Right cardiac atrium (tissue), 5 donors: ENCODE results near the gene COL15A1. TPM values are rescaled to one million over a fixed set of nuclear protein-coding genes. Genes with fewer than 3 reads are reported as not detected.

Experiments
- ATAC-seq, 2 donors: fragments of 200-7000 bp; cut with Tn5 transposase; one replicate each; pipeline versions ENCODE4 v1.8.0 to v1.9.1; 2020; ENCODE audit warnings: moderate library complexity in 2 of 2, mild to moderate bottlenecking in 1 of 2
- DNase-seq, 3 donors: peaks; one replicate each; pipeline ENCODE4 v3.0.0-alpha.2; 2020
- H3K27ac ChIP-seq: one replicate; pipeline ENCODE4 v1.5.1; 2013; ENCODE audit warnings: mild to moderate bottlenecking, low read length, control low read depth, moderate library complexity
- H3K27me3 ChIP-seq: one replicate; pipeline ENCODE4 v1.6.1; 2013; ENCODE audit not compliant: control insufficient read depth, insufficient read depth
- H3K4me1 ChIP-seq: one replicate; pipeline ENCODE4 v1.6.1; 2013; ENCODE audit warnings: low read length; ENCODE audit not compliant: control insufficient read depth, insufficient read depth
- H3K4me3 ChIP-seq: one replicate; pipeline ENCODE4 v1.5.1; 2013; ENCODE audit warnings: low read length, control low read depth
- H3K9me3 ChIP-seq: one replicate; pipeline ENCODE4 v1.6.1; 2013; ENCODE audit warnings: low read length; ENCODE audit not compliant: control insufficient read depth
- WGBS: extraction: QIAGEN DNeasy Blood & Tissue Kit; methylation state at CpG from one replicate; pipeline ENCODE4 v1.1.7; 2013; 5-methylcytosine and 5-hydroxymethylcytosine counted together
- intact Hi-C, 4 donors: fragments of 100-400 bp; cut with DNase I; formaldehyde crosslinking; loops; one replicate each; pipeline versions ENCODE4 v1.11.0 to v1.14.0; 2022 to 2023
- polyA plus RNA-seq: library from polyadenylated mRNA; stranded (reverse); fragments of 200-250 nt; gene quantifications from one replicate; pipeline ENCODE4 v1.2.3, GENCODE V29; 2013
- total RNA-seq, 4 donors: library from RNA; stranded (reverse); fragmentation: NEBNext Ultra II Directional; extraction: Animal tissue kit (Norgen Biotek cat#: 25700); gene quantifications; one replicate each; pipeline ENCODE4 v1.2.1, GENCODE V29; 2021
- donor health status: healthy with polysubstance abuse.
- donor health status: DM: no; HTN: yes; CAD: no.
- donor health status: DM: no; HTN: no; CAD: no.
- donor health status: DM: no; HTN: yes; CAD: no; lungs with severe emphysema.
- donor health status: DM: yes; HTN: yes; CAD: no.

Gene COL15A1
- total and polyA plus RNA-seq, 5 donors: 22.5 to 87.1 (median 61.2) TPM

DNA sequence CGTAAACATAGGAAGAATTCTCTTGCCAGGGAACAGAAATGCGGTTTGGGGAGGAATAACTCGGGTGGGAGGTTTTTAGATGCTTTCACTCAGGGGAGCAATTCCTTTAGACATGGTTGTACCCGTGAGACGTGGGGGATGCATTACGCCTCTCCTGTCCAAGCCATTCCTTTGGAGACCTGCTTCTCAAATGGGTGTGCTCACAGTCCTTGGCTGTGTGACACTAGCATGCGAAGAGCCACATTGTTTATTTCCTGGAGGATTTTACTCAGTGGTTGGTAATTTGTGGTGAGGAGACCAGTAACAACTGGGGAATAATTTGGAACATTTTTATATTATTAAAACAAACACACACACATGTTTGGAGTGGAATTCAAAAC is 18.5 kb downstream of the COL15A1 start:
- Histone ChIP-seq H3K27me3 (no peaks in the 10 kb centered on the region), H3K27ac (peak overlapping the region; percentile 48), H3K4me3 (no peak overlapping the region), H3K9me3 (no peaks in the 10 kb centered on the region), H3K4me1 (peaks cover 28% of the 10 kb centered on the region)
- ATAC-seq: peak in 1 of 2 donors; percentile 5
- intact Hi-C loops: no loop called here
- DNase-seq: no peak
- 44% methylated on average over 7 of the region's 7 CpGs for WGBS

DNA sequence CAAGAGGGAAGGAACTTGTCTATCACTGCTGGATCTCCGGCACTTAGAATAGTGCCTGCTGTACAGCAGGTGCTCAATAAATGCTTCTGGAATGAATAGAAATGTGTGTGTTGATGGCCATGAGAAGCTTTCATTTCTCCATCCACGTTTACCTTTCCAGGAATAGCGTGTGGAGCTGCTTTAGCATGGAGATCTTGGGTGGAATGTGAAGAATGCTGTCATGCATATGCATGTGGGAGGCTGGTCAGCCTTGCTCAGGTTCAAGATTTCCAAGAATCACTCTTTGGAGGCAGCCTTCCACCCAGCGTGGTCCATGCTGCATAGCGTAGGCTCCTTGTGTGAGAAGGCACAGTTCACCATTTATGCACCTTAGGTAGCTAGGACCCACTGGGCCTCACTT is 19.2 kb downstream of the COL15A1 start:
- no peak overlapping the region for H3K27ac ChIP-seq
- no peaks in the 10 kb centered on the region for H3K27me3 ChIP-seq
- no peak for ATAC-seq
- peaks cover 30% of the 10 kb centered on the region for H3K4me1 ChIP-seq
- intact Hi-C loops: no loop called here
- no peaks in the 10 kb centered on the region for H3K9me3 ChIP-seq
- DNase-seq: no peak
- H3K4me3 ChIP-seq: no peak overlapping the region
- WGBS: 75% methylated on average over 5 of the region's 5 CpGs

DNA sequence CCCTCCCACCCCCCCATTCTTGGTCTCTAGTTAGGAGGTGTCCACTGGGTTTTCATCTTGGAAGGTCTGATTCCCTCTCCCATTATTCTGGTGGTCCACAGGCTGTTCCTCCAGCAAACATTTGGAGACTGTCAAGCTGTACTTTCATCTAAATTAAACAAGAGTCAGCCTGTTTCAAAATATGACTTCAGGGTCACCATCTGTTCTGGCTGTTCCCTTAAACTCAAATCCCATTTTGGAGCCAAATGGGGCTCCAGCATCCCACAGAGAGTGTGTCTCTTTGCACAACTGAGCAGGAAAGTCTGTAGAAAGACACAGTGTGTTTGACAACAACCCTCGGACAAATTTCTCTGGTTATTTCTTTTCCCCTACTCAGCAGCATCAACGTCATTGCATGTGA is 20.5 kb downstream of the COL15A1 start:
- Histone ChIP-seq H3K27ac (peak overlapping the region; percentile 40), H3K9me3 (no peaks in the 10 kb centered on the region), H3K4me1 (peaks cover 28% of the 10 kb centered on the region), H3K27me3 (no peaks in the 10 kb centered on the region), H3K4me3 (no peak overlapping the region)
- DNase-seq (no peak), ATAC-seq (peak in 1 of 2 donors; percentile 18)
- intact Hi-C loops: no loop called here
- WGBS: 59% methylated on average over 2 of the region's 2 CpGs

DNA sequence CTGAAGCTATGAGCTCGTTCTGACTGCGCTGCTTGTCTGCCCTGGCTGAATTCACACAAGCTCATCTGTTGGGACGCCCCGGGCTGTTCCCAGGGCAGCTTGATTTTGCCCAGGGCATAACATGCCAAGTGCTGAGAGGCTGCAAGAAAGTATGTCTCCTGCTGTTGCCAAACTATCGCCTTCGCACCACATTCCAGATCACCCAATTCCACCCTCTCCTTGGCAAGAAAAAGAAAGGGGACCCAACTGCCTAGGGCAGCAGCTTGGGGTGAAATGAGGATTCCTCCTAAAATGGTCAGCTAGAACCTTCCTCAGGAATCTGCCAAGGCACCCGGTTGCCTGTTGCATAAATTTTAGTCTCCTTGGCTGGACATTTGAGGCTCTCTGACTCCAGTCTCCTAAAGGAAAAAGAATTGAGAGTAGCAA is 21.2 kb downstream of the COL15A1 start:
- Histone ChIP-seq H3K9me3 (no peaks in the 10 kb centered on the region), H3K4me1 (peaks cover 24% of the 10 kb centered on the region), H3K4me3 (no peak overlapping the region), H3K27me3 (no peaks in the 10 kb centered on the region), H3K27ac (peak overlapping the region; percentile 40)
- DNase-seq (peak in 1 of 3 donors; percentile 68), ATAC-seq (peak; percentile 22 to 50)
- WGBS: 51% methylated on average over 7 of the region's 7 CpGs
- intact Hi-C loops: no loop called here

DNA sequence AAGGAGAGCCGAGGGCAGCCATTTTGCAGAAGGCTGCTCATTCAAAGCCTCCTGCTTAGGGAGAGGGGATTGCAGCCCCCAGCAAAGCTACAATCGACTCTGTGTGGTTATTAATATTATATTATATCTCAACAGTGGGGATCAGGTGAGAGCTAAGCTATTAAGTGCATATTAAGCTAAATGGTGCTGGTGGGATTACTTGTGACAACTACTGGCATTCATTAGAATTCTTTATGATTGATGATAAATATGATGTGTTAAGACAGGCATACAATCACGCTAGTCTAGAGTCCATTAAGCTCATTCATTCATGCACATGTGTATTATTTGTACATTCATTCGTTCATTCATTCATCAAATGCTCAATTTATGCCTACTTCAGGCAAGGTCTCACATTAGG is 23.0 kb downstream of the COL15A1 start:
- ATAC-seq: no peak
- Histone ChIP-seq H3K4me3 (no peak overlapping the region), H3K27me3 (no peaks in the 10 kb centered on the region), H3K4me1 (peaks cover 16% of the 10 kb centered on the region), H3K27ac (no peak overlapping the region), H3K9me3 (no peaks in the 10 kb centered on the region)
- no peak for DNase-seq
- WGBS: 88% methylated on average over 4 of the region's 4 CpGs
- intact Hi-C loops: no loop called here

DNA sequence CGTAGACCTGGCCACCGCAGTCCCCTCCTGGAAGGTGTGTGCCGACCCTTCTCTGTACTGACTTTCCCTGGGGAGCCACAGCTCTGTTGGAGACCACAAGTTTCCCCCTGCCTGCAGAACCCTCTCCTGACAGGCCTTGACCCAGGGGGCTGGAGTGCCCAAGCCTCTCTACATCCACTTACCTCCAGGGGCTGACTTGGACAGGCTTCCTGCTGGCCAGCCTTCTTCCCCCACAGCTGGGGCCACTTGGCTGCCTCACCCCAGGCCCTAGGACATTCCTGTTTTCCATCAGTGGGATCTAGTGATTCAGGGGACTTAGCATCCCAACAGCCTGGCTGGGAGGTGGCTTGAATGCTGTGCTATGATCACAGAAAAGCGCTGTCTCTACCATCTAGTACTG is 23.6 kb downstream of the COL15A1 start:
- H3K27ac ChIP-seq: no peak overlapping the region
- no peak for DNase-seq

DNA sequence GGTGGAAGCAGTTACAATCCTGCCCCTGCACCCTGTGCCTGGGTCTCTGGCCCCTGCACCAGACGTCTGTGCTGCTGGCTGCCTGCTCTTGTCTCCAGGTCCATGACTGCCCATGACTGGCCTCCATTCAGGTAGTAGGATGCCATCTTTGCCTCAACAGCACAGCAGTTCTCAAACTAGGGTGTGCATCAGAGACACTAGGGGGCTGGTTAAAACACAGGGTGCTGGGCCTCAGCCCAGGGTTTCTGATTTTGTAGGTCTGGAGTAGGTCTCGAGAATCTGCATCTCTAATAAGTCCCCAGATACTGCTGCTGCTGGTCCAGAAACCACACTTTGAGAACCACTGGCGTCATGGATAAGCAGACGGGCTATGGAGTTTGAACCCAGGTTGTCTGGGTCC is 24.0 kb downstream of the COL15A1 start:
- intact Hi-C loops: no loop called here
- Histone ChIP-seq H3K27me3 (no peaks in the 10 kb centered on the region), H3K4me1 (peaks cover 16% of the 10 kb centered on the region), H3K9me3 (no peaks in the 10 kb centered on the region), H3K4me3 (no peak overlapping the region), H3K27ac (no peak overlapping the region)
- 83% methylated on average over 4 of the region's 4 CpGs for WGBS
- ATAC-seq (no peak), DNase-seq (no peak)

More for the DNA sequence above, 23.6 kb downstream of the COL15A1 start:
- H3K4me1 ChIP-seq: peaks cover 14% of the 10 kb centered on the region
- H3K27me3 ChIP-seq: no peaks in the 10 kb centered on the region
- H3K4me3 ChIP-seq: no peak overlapping the region
- WGBS: 88% methylated on average over 4 of the region's 4 CpGs
- H3K9me3 ChIP-seq: no peaks in the 10 kb centered on the region
- ATAC-seq: no peak
- intact Hi-C loops: no loop called here

DNA sequence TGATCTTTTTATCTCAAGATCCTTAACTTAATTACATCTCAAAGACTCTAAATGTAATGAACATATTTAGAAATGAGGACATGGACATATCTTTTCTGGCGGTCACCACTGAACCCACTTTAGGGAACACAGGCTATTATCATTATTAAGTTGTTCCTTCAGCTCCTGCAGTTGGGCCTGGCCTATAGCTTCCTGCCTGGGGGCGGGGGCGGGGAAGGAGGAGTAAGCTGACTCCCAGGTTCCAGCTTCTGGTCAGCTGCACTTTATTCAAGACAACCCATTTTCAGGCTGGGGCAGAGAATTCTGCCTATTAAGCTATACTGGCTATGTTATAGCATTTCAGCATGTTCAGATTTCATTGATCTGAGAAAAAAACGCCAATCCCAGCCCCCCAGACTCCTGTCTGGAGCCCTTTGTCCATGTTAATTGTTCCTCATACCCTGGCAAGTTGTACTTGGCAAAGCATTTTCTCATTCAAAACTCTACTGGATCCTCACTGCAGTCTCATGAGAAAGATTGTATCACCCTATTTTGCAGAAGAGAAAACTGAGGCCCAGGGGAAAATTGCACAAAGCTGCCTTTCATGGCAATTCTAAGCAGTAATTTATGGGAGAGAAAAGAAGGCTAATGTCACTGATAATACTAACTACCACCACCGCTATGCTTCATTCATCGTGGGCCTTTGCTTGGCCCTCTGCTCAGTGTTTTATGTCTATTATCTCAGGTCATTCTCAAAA is 25.1 kb downstream of the COL15A1 start:
- H3K27ac ChIP-seq: no peak overlapping the region
- WGBS: 90% methylated on average over 6 of the region's 6 CpGs
- DNase-seq (no peak), ATAC-seq (no peak)
- no peak overlapping the region for H3K4me3 ChIP-seq
- H3K4me1 ChIP-seq: peaks cover 16% of the 10 kb centered on the region
- no peaks in the 10 kb centered on the region for H3K27me3 ChIP-seq
- no peaks in the 10 kb centered on the region for H3K9me3 ChIP-seq
- intact Hi-C loops: no loop called here

DNA sequence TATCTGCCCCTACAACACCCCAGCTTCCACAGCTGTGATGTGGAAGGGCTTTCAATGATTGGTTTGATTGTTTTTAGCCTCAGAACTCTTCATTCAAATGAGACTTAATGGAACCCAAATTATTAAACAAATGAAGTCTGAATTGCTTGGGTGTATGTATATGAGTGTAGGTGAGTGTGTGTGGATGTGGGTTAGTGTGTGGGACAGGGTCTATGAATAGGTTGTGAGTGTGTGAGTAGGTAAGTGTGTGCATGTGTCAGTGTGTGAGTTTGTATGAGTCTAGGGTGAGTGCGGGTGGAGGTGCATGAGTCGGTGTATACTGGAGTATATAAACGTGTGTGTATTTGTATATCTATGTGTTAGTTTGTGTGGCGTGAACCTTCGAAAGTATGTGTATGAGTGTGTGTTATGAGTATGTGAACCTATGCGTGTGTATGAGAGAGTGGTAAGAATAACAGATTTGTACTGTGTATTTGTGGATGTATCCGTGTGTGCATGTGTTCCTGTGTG is 26.9 kb downstream of the COL15A1 start:
- Histone ChIP-seq H3K4me1 (peaks cover 21% of the 10 kb centered on the region), H3K27ac (peak overlapping the region; percentile 65), H3K4me3 (no peak overlapping the region), H3K27me3 (no peaks in the 10 kb centered on the region), H3K9me3 (no peaks in the 10 kb centered on the region)
- DNase-seq: no peak
- ATAC-seq: no peak
- WGBS: 84% methylated on average over 7 of the region's 7 CpGs
- intact Hi-C loops: loop anchor here in 1 of 4 donors (10.0 kb wide), 1 partner anchor 174 kb away; no protein-coding TSS in a partner anchor

DNA sequence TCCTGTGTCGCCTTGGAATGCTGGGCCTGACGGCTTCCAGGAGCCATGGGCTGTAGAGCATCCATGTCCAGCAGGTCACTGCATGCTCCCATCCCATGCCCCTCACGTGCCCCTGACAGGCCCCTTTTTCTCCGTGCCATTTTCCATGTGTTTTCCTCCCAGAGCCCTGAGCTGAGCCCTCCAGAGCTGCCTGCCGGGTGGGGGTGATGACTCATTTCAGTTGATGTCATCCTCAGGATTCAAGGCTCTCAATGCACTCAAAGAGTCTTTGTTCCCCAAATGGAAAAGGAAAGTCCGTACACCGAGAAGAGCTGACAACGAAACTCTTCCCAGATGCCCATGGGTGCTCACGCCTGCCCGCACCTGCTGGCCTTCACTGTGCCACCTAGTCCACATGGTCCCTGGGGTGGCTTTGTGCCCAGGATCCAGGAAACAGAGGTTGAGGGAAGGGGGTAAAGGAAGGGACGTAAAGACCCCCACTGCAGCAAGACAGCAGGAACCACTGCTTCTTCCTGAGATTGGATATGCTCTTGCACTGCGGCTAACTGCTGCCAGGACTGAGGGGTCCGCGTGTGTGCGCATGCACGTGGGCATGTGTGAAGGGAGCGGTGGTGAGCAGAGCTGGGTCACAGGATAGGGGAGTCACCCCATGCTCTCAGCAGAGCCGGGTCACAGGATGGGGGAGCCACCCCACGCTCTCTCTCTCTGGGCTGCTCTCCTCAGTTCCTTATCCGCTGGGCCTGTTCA is 27.6 kb downstream of the COL15A1 start:
- H3K9me3 ChIP-seq: no peaks in the 10 kb centered on the region
- peak overlapping the region; percentile 65 for H3K27ac ChIP-seq
- intact Hi-C loops: loop anchor here in 1 of 4 donors (10.0 kb wide), 1 partner anchor 173 kb away; no protein-coding TSS in a partner anchor
- ATAC-seq: peak; percentile 14 to 40
- WGBS: 71% methylated on average over 20 of the region's 20 CpGs
- H3K4me3 ChIP-seq: no peak overlapping the region
- H3K27me3 ChIP-seq: no peaks in the 10 kb centered on the region
- DNase-seq: peak; percentile 66 to 76 (median 73)
- peaks cover 22% of the 10 kb centered on the region for H3K4me1 ChIP-seq

DNA sequence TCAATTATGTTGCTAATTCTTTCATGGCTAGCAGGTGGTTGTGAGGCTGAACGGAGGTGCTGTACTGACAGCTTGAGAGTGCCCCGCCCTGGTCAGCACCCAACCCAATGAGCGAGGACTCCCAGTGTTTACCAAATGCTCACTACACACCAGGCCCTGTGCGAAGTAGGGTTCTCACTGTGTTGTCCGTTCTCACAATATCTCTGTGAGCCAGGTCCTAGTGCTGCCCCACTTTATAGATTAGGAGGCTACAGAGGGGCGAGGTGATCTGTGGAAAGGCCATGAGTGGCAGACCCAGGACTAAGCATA is 28.2 kb downstream of the COL15A1 start:
- no peak overlapping the region for H3K4me3 ChIP-seq
- DNase-seq (peak in 1 of 3 donors; percentile 54), ATAC-seq (no peak)
- WGBS: 86% methylated on average over 6 of the region's 6 CpGs
- no peaks in the 10 kb centered on the region for H3K27me3 ChIP-seq
- no peaks in the 10 kb centered on the region for H3K9me3 ChIP-seq
- H3K27ac ChIP-seq: peak overlapping the region; percentile 44
- peaks cover 25% of the 10 kb centered on the region for H3K4me1 ChIP-seq
- intact Hi-C loops: loop anchor here in 1 of 4 donors (10.0 kb wide), 1 partner anchor 173 kb away; no protein-coding TSS in a partner anchor
